Tibial nerve (tissue), 4 donors: ENCODE results near the gene CWC25. TPM values are rescaled to one million over a fixed set of nuclear protein-coding genes. Genes with fewer than 3 reads are reported as not detected.
A peak's percentile ranks its signal among the peaks of the same experiment; 100 is the strongest.

Source experiments
- DNase-seq, 2 donors: peaks; one replicate each; pipeline ENCODE4 v3.0.0-alpha.2; 2019; ENCODE audit warnings: low spot score in 2 of 2
- H3K27ac ChIP-seq, 4 donors: fragments of 200-600 bp; sonication (generic) in 3 of 4; one replicate each; pipeline ENCODE4 v1.5.1; 2017 to 2019; ENCODE audit warnings: mild to moderate bottlenecking in 1 of 4
- H3K27me3 ChIP-seq, 2 donors: fragments of 200-600 bp; sonication (generic) in 1 of 2; one replicate each; pipeline versions ENCODE4 v1.5.1 to v1.6.0; 2017 to 2019
- H3K36me3 ChIP-seq, 3 donors: fragments of 200-600 bp; sonication (generic); one replicate each; pipeline ENCODE4 v1.5.1; 2018 to 2019
- H3K4me1 ChIP-seq, 4 donors: fragments of 200-600 bp; sonication (generic) in 3 of 4; one replicate each; pipeline ENCODE4 v1.5.1; 2017 to 2019
- H3K4me3 ChIP-seq, 4 donors: fragments of 200-600 bp; sonication (generic) in 3 of 4; one replicate each; pipeline ENCODE4 v1.5.1; 2017 to 2019; ENCODE audit warnings: mild to moderate bottlenecking in 1 of 4, moderate library complexity in 1 of 4
- H3K9me3 ChIP-seq, 4 donors: fragments of 200-600 bp; sonication (generic) in 3 of 4; one replicate each; pipeline ENCODE4 v1.5.1; 2017 to 2019
- CTCF ChIP-seq, 5 experiments: fragments of 200-600 bp in 3 of 5; fragments of 450-650 bp in 2 of 5; sonication (generic) in 3 of 5; IDR thresholded peaks; one replicate each; pipeline ENCODE4 v1.5.1; 2016 to 2019; ENCODE audit warnings: antibody characterized with exemption in 5 of 5, mild to moderate bottlenecking in 3 of 5, moderate library complexity in 2 of 5
- EP300 ChIP-seq, 2 donors: sonication (generic); formaldehyde crosslinking; IDR thresholded peaks; one replicate each; pipeline ENCODE4 v1.6.1; 2017; ENCODE audit warnings: antibody characterized with exemption in 2 of 2, mild to moderate bottlenecking in 1 of 2
- POLR2A ChIP-seq, 2 donors: fragments of 450-650 bp; IDR thresholded peaks; one replicate each; pipeline ENCODE4 v1.6.1; 2017; ENCODE audit warnings: antibody characterized with exemption in 2 of 2, mild to moderate bottlenecking in 2 of 2, moderate library complexity in 2 of 2
- WGBS, 2 donors: methylation state at CpG; one replicate each; pipeline ENCODE4 v1.1.5; 2018; 5-methylcytosine and 5-hydroxymethylcytosine counted together
- small RNA-seq: library from RNA; depleted of rRNA; stranded (forward); fragments of <200 nt; gene quantifications from one replicate; pipeline ENCODE3, GENCODE V24; 2016
- total RNA-seq, 4 donors: library from RNA; depleted of rRNA; stranded (reverse); fragments of >200 nt; gene quantifications; one replicate each; pipeline ENCODE4 v1.1.0, GENCODE V29; 2016

The CWC25 gene
- total RNA-seq, 4 donors from 2014 or later, result 19.0 to 43.3 (median 24.9) TPM

- peaks cover 0 to 68% (median 54%) of the 10 kb centered on the region in 4 donors for H3K4me1 ChIP-seq
- peak overlapping the region in 3 of 4 donors; percentile 74 to 87 (median 78) for H3K4me3 ChIP-seq
- 2 to 6% methylated on average over 10 of the region's 10 CpGs for WGBS, 2 donors
Measured at GRCh38 chr17:38751144-38751807, 73.8 kb downstream of the CWC25 start.

More at GRCh38 chr17:38751144-38751807, 73.8 kb downstream of the CWC25 start:
- H3K27me3 ChIP-seq, result peaks cover 0 to 3% of the 10 kb centered on the region in 2 donors
- H3K27ac ChIP-seq, result peak overlapping the region in 3 of 4 donors; percentile 84 to 91 (median 91)
- DNase-seq, result no peak
- no peak for TF ChIP-seq EP300 (IDR thresholded peaks at IDR 0.05)
- TF ChIP-seq CTCF (IDR thresholded peaks at IDR 0.05), result no peak
- no peak for TF ChIP-seq POLR2A (IDR thresholded peaks at IDR 0.05)
- peaks cover 0 to 23% (median under 1%) of the 10 kb centered on the region in 3 donors for H3K36me3 ChIP-seq
- H3K9me3 ChIP-seq, result no peaks in the 10 kb centered on the region

Small RNA genes within 50 kb of the gene (small RNA-seq; reads per million reads assigned to genes)
- gene MIR4727, result not detected
- not detected for gene RNU6-866P
- not detected for gene SNORA21
- gene SNORA21B, result not detected

Other genes with a start within 250 kb of the CWC25 start
- gene SRCIN1, start 219.4 kb downstream of the CWC25 start, total RNA-seq, result 1 to 10 TPM in 2 of 4 donors, under 1 TPM in 2; 0.44 to 5.4 (median 1.5) TPM
- 1 to 10 TPM; 1.3 to 5.7 (median 4.6) TPM for gene EPOP, start 150.4 kb downstream of the CWC25 start, total RNA-seq
- gene MLLT6, start 120.0 kb downstream of the CWC25 start, total RNA-seq, result 100 to 1,000 TPM in 2 of 4 donors, 10 to 100 TPM in 2; 83.9 to 185 (median 116) TPM
- 10 to 100 TPM; 10.2 to 19.2 (median 16.5) TPM for gene CISD3, start 95.0 kb downstream of the CWC25 start, total RNA-seq
- gene PCGF2, start 77.0 kb downstream of the CWC25 start, total RNA-seq, result 10 to 100 TPM in 3 of 4 donors, 1 to 10 TPM in 1; 7.7 to 50.0 (median 17.6) TPM
- gene PSMB3, start 72.6 kb downstream of the CWC25 start, total RNA-seq, result 100 to 1,000 TPM in 3 of 4 donors, 10 to 100 TPM in 1; 88.8 to 146 (median 141) TPM
- gene PIP4K2B, start 25.8 kb downstream of the CWC25 start, total RNA-seq, result 10 to 100 TPM; 47.9 to 79.0 (median 74.8) TPM
- 1,000 to 10,000 TPM; 1,112 to 1,642 (median 1,331) TPM for gene RPL23, start 28.4 kb upstream of the CWC25 start, total RNA-seq
- gene LASP1, start 44.7 kb upstream of the CWC25 start, total RNA-seq, result 100 to 1,000 TPM; 110 to 165 (median 137) TPM
- gene FBXO47, start 142.1 kb upstream of the CWC25 start, total RNA-seq, result not detected